Vagina (tissue), 2 donors: ENCODE measurements around the gene OR7C2.

Experiments used
- POLR2A ChIP-seq, 2 donors: fragments of 450-650 bp; IDR thresholded peaks; one replicate each; pipeline ENCODE4 v1.6.1; 2017; ENCODE audit warnings: antibody characterized with exemption in 2 of 2, mild to moderate bottlenecking in 2 of 2, moderate library complexity in 2 of 2
- POLR2AphosphoS5 ChIP-seq, 2 donors: sonication (generic); formaldehyde crosslinking; IDR thresholded peaks; one replicate each; pipeline ENCODE4 v1.9.0; 2017; ENCODE audit warnings: antibody characterized with exemption in 2 of 2, mild to moderate bottlenecking in 2 of 2, low read depth in 1 of 2; ENCODE audit not compliant: insufficient read depth in 1 of 2
- TF ChIP-seq, protein P1 (sequence below), 3 experiments: fragments of 450-650 bp in 2 of 3; fragments of 200-600 bp in 1 of 3; sonication (generic) in 1 of 3; IDR thresholded peaks; one replicate each; pipeline ENCODE4 v1.5.1; 2017 to 2019; ENCODE audit warnings: antibody characterized with exemption in 3 of 3, mild to moderate bottlenecking in 2 of 3, moderate library complexity in 2 of 3

DNA sequence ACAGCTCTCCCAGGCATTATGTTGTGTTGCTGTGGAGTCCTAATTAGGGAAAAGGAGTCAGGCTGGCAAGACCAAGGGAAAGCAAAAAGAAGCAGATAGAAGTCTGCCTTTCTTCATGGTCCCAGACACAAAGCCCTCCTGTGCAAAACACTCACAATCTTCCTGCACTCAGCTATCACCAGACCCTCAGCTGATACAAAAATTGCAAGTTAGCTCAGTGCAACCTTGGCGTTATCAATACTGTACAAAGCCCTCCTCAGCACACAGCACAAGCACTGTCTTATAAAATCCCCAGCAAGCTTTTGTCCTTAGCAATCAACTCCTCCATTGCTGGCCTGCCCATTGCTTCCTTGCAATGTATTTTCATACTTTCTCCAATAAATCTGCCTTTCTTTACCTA is 3.2 kb downstream of the OR7C2 start:
- TF ChIP-seq, protein P1, sequence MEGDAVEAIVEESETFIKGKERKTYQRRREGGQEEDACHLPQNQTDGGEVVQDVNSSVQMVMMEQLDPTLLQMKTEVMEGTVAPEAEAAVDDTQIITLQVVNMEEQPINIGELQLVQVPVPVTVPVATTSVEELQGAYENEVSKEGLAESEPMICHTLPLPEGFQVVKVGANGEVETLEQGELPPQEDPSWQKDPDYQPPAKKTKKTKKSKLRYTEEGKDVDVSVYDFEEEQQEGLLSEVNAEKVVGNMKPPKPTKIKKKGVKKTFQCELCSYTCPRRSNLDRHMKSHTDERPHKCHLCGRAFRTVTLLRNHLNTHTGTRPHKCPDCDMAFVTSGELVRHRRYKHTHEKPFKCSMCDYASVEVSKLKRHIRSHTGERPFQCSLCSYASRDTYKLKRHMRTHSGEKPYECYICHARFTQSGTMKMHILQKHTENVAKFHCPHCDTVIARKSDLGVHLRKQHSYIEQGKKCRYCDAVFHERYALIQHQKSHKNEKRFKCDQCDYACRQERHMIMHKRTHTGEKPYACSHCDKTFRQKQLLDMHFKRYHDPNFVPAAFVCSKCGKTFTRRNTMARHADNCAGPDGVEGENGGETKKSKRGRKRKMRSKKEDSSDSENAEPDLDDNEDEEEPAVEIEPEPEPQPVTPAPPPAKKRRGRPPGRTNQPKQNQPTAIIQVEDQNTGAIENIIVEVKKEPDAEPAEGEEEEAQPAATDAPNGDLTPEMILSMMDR (IDR thresholded peaks at IDR 0.05), result no peak
- no peak for TF ChIP-seq POLR2AphosphoS5 (IDR thresholded peaks at IDR 0.05; ENCODE audit: insufficient read depth in 1 of 2, low read depth in 1 of 2)
- TF ChIP-seq POLR2A (IDR thresholded peaks at IDR 0.05), result no peak
